K562 (cell line): Measurements from ENCODE around the gene SP2. TPM values are rescaled to one million over a fixed set of nuclear protein-coding genes. Genes with fewer than 3 reads are reported as not detected.
A peak's percentile ranks its signal among the peaks of the same experiment; 100 is the strongest.

Experiments used
- ATAC-seq: fragments of 200-7000 bp; cut with Tn5 transposase; 3 replicates; pipeline ENCODE4 v1.9.1; 2020; ENCODE audit warnings: moderate library complexity
- BruUV-seq: library from RNA; stranded (reverse); fragments of 400-500 nt; replicated peaks from 2 replicates; lab custom pipeline; 2021; lab: Mats Ljungman, UMichigan
- CTCF ChIA-PET: fragments of 300-600 bp; formaldehyde crosslinking; extraction: SDS; loops from one replicate; lab custom pipeline; 2021; ENCODE audit warnings: low intra/inter-chr PET ratio; lab: Yijun Ruan, JAX
- POLR2A ChIA-PET: fragments of 300-600, 350-650 bp; sonication (Branson Sonifier 250); formaldehyde crosslinking; extraction: SDS; loops from one replicate; lab custom pipeline; 2021; ENCODE audit warnings: antibody characterized with exemption, inconsistent platforms; lab: Yijun Ruan, JAX
- DNase-seq, 4 experiments: peaks; one replicate each; pipeline versions ENCODE4 v3.0.0 to v3.0.0-alpha.2; 2011 to 2018; ENCODE audit warnings: low spot score in 3 of 4, mixed read lengths in 3 of 4; ENCODE audit errors: extremely low read depth in 1 of 4
- FAIRE-seq: peaks from 2 replicates; lab custom pipeline; 2011; peaks lifted over from hg19 to GRCh38; lab: Jason Lieb, UNC
- H2AFZ ChIP-seq: 2 replicates; pipeline ENCODE4 v1.6.0; 2011; ENCODE audit warnings: low read depth, low read length, control low read depth, inconsistent platforms
- H3K27ac ChIP-seq: fragments of 200-600 bp; 3 replicates; pipeline ENCODE4 v1.8.0; 2011; ENCODE audit warnings: low read depth, mild to moderate bottlenecking, control low read depth, inconsistent platforms, low read length, moderate library complexity, mixed read lengths; ENCODE audit errors: extremely low read depth
- H3K27me3 ChIP-seq, 2 experiments: fragments of 300-600 bp in 1 of 2; 2 replicates in 1 of 2; 3 replicates in 1 of 2; pipeline versions ENCODE4 v1.6.0 to v1.8.0; 2011; ENCODE audit warnings: inconsistent platforms in 2 of 2, low read length in 2 of 2, mild to moderate bottlenecking in 1 of 2, mixed read lengths in 1 of 2, moderate library complexity in 1 of 2; ENCODE audit not compliant: control insufficient read depth in 2 of 2, insufficient read depth in 2 of 2
- H3K36me3 ChIP-seq: fragments of 300-600 bp; 3 replicates; pipeline ENCODE4 v1.8.0; 2011; ENCODE audit warnings: mild to moderate bottlenecking, low read length, inconsistent platforms; ENCODE audit not compliant: control insufficient read depth, insufficient read depth
- H3K4me1 ChIP-seq, 2 experiments: fragments of 200-600 bp in 1 of 2; replicated peaks in 1 of 2; 2 replicates in 1 of 2; 3 replicates in 1 of 2; pipeline versions ENCODE4 v1.5.1 to v1.8.0; 2011; ENCODE audit warnings: inconsistent platforms in 2 of 2, low read length in 2 of 2, mild to moderate bottlenecking in 1 of 2, mixed read lengths in 1 of 2, moderate library complexity in 1 of 2; ENCODE audit not compliant: control insufficient read depth in 2 of 2, insufficient read depth in 2 of 2
- H3K4me2 ChIP-seq: 2 replicates; pipeline ENCODE4 v1.6.1; 2011; ENCODE audit warnings: low read length, control low read depth, inconsistent platforms, mixed read lengths; ENCODE audit not compliant: insufficient read depth
- H3K4me3 ChIP-seq: fragments of 200-600 bp; sonication (generic), shearing (Covaris generic); 2 replicates; pipeline ENCODE4 v1.5.1; 2016; ENCODE audit warnings: control low read depth, inconsistent platforms
- H3K79me2 ChIP-seq: fragments of 200-600 bp; 3 replicates; pipeline ENCODE4 v1.8.0; 2011; ENCODE audit warnings: low read length, inconsistent platforms; ENCODE audit not compliant: control insufficient read depth, insufficient read depth
- H3K9ac ChIP-seq, 2 experiments: 2 replicates each; pipeline versions ENCODE4 v1.6.0 to v1.6.1; 2011; ENCODE audit warnings: low read depth in 2 of 2, low read length in 2 of 2, control low read depth in 1 of 2, inconsistent platforms in 1 of 2, mild to moderate bottlenecking in 1 of 2, mixed read lengths in 1 of 2; ENCODE audit not compliant: insufficient read depth in 1 of 2
- H3K9me1 ChIP-seq: one replicate; pipeline ENCODE4 v1.6.0; 2011; ENCODE audit warnings: inconsistent platforms, mild to moderate bottlenecking, low read length, moderate library complexity; ENCODE audit not compliant: control insufficient read depth, insufficient read depth
- H3K9me3 ChIP-seq: replicated peaks from 2 replicates; pipeline ENCODE4 v1.5.1; 2011; ENCODE audit warnings: low read depth, low read length, inconsistent platforms; ENCODE audit not compliant: control insufficient read depth, insufficient read depth
- H4K20me1 ChIP-seq: replicated peaks from 2 replicates; pipeline ENCODE4 v1.6.1; 2011; ENCODE audit warnings: low read length, inconsistent platforms, mixed read lengths; ENCODE audit not compliant: control insufficient read depth, insufficient read depth
- DPF2 ChIP-seq: fragments of 450-650 bp; IDR thresholded peaks from 2 replicates; pipeline ENCODE4 v1.6.1; 2016
- E2F3 ChIP-seq: fragments of 250-450 bp; sonication (Bioruptor Pico); IDR thresholded peaks from 2 replicates; pipeline ENCODE4 v1.4.0; 2020; ENCODE audit warnings: mild to moderate bottlenecking
- GABPB2 ChIP-seq: fragments of 250-450 bp; sonication (Bioruptor Pico); conservative IDR thresholded peaks from 2 replicates; pipeline ENCODE4 v1.5.1; 2021; ENCODE audit warnings: mild to moderate bottlenecking
- GTF2F1 ChIP-seq: IDR thresholded peaks from 2 replicates; pipeline ENCODE4 v1.6.1; 2011; ENCODE audit warnings: low read depth, low read length, improper control_type of control experiment
- HDAC1 ChIP-seq, 2 experiments: fragments of 450-650 bp; IDR thresholded peaks; 2 replicates each; pipeline ENCODE4 v1.6.1; 2016 to 2017; ENCODE audit warnings: inconsistent platforms in 1 of 2, mild to moderate bottlenecking in 1 of 2, moderate library complexity in 1 of 2
- KDM1A ChIP-seq, 2 experiments: fragments of 450-650 bp; IDR thresholded peaks; 2 replicates each; pipeline ENCODE4 v1.6.1; 2016; ENCODE audit warnings: mild to moderate bottlenecking in 2 of 2
- NCOR1 ChIP-seq: fragments of 450-650 bp; IDR thresholded peaks from 2 replicates; pipeline ENCODE4 v1.6.1; 2016; ENCODE audit warnings: mild to moderate bottlenecking, moderate library complexity
- NRF1 ChIP-seq, 2 experiments: fragments of 450-650 bp; IDR thresholded peaks in 1 of 2; conservative IDR thresholded peaks in 1 of 2; 2 replicates each; pipeline ENCODE4 v1.6.1; 2014; ENCODE audit warnings: mild to moderate bottlenecking in 2 of 2
- SIX5 ChIP-seq, 2 experiments: IDR thresholded peaks; 2 replicates each; pipeline ENCODE4 v1.6.1; 2011; ENCODE audit warnings: low read length in 2 of 2, borderline replicate concordance in 1 of 2, low read depth in 1 of 2, mild to moderate bottlenecking in 1 of 2, moderate library complexity in 1 of 2; ENCODE audit not compliant: insufficient read depth in 1 of 2
- ZNF696 ChIP-seq: fragments of 250-450 bp; sonication (Bioruptor Pico); conservative IDR thresholded peaks from 2 replicates; pipeline ENCODE4 v1.4.0; 2020; ENCODE audit warnings: mild to moderate bottlenecking, moderate library complexity
- WGBS: fragments of 100-300 bp; shearing (Covaris generic); methylation state at CpG from one replicate; pipeline ENCODE4 v1.1.6; 2016; ENCODE audit warnings: low coverage, mixed read lengths; ENCODE audit not compliant: insufficient coverage; ENCODE audit errors: missing lambda C conversion rate; 5-methylcytosine and 5-hydroxymethylcytosine counted together
- in situ Hi-C: fragments of 300-500 bp; cut with MboI; formaldehyde crosslinking; loops from 4 replicates; pipeline ENCODE4 v1.15.0; 2018; ENCODE audit warnings: inconsistent platforms, mixed read lengths
- intact Hi-C: fragments of 100-400 bp; cut with micrococcal nuclease; formaldehyde crosslinking; loops from 2 replicates; pipeline ENCODE4 v1.14.2; 2022
- polyA plus RNA-seq, 8 experiments: library from polyadenylated mRNA; depleted of rRNA in 4 of 8; stranded (reverse) in 5 of 8; unstranded in 3 of 8; fragments of >200 nt; fragmentation: Nextera tagmentation in 2 of 8; fragmentation: Illumina TruSeq in 1 of 8; extraction: Ambion mirVana in 2 of 8; extraction: Trizol in 1 of 8; gene quantifications; 2 replicates each; pipeline versions ENCODE4 v1.2.1 to v1.2.3, GENCODE V29; 2011 to 2014; ENCODE audit warnings: inconsistent platforms in 1 of 8, missing spikeins in 1 of 8
- total RNA-seq, 7 experiments: library from RNA; depleted of rRNA in 6 of 7; stranded (reverse); fragments of >200 nt in 6 of 7; fragmentation: Illumina TruSeq in 2 of 7; extraction: Trizol in 2 of 7; gene quantifications; 2 replicates each; pipeline versions ENCODE4 v1.2.1 to v1.2.3, GENCODE V29; 2011 to 2021; ENCODE audit warnings: low replicate concordance in 1 of 7

The SP2 gene
- total and polyA plus RNA-seq, 9 of the 15 experiments (the other 6 are each of a cell fraction or from before 2014, with no cell fraction given), result 0.77 to 22.3 (median 2.3) TPM

- in situ Hi-C loops, result no loop called here
- H3K36me3 ChIP-seq, result no peaks in the 10 kb centered on the region
- CTCF ChIA-PET, result no interaction called here
- no peak overlapping the region for H3K4me3 ChIP-seq
- intact Hi-C loops, result no loop called here
- no peaks in the 10 kb centered on the region for H3K9me3 ChIP-seq
- peak overlapping the region; percentile 21; the same call in 1 of the 2 replicates for H3K4me2 ChIP-seq
- peak in 2 of 4 experiments; percentile 51 to 57 for DNase-seq
- no peaks in the 10 kb centered on the region for H4K20me1 ChIP-seq
- BruUV-seq, result no TSS peak
- 0 out of 4 replicates have a peak, but pooled peaks have one; percentile 11 to 30 for TF ChIP-seq KDM1A (IDR thresholded peaks at IDR 0.05)
- TF ChIP-seq SIX5 (IDR thresholded peaks at IDR 0.05; ENCODE audit: borderline replicate concordance in 1 of 2, insufficient read depth in 1 of 2, low read depth in 1 of 2, low read length in 2 of 2), result no peak
- no peak for TF ChIP-seq GABPB2 (CRISPR knock-in tag)
- no peak for TF ChIP-seq GTF2F1
- TF ChIP-seq NCOR1, result no peak
- TF ChIP-seq E2F3 (CRISPR knock-in tag), result no peak
- no peak for TF ChIP-seq NRF1 (conservative IDR thresholded peaks at IDR 0.05 in 1 of 2, IDR thresholded peaks at IDR 0.05 in 1 of 2)
- no peak for TF ChIP-seq ZNF696
- TF ChIP-seq HDAC1 (IDR thresholded peaks at IDR 0.05), result 0 out of 4 replicates have a peak, but pooled peaks of 1 of the 2 experiments have one; percentile 26
- TF ChIP-seq DPF2, result 0 out of 2 replicates have a peak, but pooled peaks have one; percentile 15
- no peak for ATAC-seq
- peak; percentile 23 for FAIRE-seq
- peak overlapping the region; percentile 10 to 32; a peak in 1 of 4 replicates for H3K9ac ChIP-seq
- 0 out of 2 replicates have a peak overlapping the region, but pooled peaks have one; percentile 15 for H2AFZ ChIP-seq
- H3K27ac ChIP-seq, result no peak overlapping the region
- 0% methylated on average over 1 of the region's 1 CpG for WGBS
- H3K4me1 ChIP-seq, result peaks cover 56 to 68% of the 10 kb centered on the region in 2 experiments
- H3K9me1 ChIP-seq, result no peaks in the 10 kb centered on the region
- POLR2A ChIA-PET, result interaction anchor here (0.7 to 1.5 kb wide), 2 partner anchors 25 to 26 kb away, joined by 3 to 11 read pairs; partner anchors contain the start of gene SP2
- H3K79me2 ChIP-seq, result no peaks in the 10 kb centered on the region
- H3K27me3 ChIP-seq, result no peaks in the 10 kb centered on the region
Measured at GRCh38 chr17:47870056-47870455, 26.0 kb upstream of the SP2 start.
